ENCODE measurements around the gene ARHGEF28.

DNA sequence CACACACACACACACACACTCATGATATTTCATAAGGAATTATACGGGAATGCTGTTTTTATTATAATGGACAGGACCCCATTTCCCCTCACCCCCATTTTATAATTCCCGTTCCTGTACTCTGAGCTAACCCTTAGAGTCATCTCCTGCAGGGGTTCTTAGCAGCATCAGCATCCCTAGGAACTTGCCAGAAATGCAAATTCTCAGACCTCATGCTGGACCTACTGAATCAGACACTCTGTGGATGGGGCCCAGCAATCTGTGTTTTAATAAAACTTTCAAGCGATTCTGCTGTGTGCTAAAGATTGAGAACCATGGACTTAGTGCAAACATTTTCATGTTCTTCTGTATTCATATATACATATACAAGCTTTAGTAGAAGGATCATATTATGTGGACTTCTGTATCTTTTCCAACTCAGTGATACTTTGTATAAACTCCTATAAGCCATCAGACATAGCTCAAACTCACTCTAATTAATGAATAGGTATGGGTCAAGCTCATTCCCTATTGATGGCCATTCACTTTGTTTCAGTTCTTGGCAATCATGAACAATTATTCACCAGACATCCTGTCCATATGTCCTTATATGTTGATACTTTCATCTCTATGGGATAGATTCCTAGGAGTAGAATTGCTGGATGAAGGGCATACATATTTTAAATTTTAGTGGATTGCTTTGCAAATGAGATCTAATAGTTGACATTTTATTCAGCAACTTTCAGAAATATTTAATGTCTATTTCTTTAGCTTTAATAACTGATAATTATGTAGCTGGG lies 65.5 kb downstream of the ARHGEF28 start:
- TF ChIP-seq CTCF (conservative IDR thresholded peaks at IDR 0.05 in 1 of 2, IDR thresholded peaks at IDR 0.05 in 1 of 2; ENCODE audit: low read depth in 1 of 2, low read length in 2 of 2): no peak
- no peak for TF ChIP-seq EZH2 (IDR thresholded peaks at IDR 0.05; ENCODE audit: low read length, missing control alignments)

Data from fibroblast of lung (primary cell).